ENCODE measurements around the gene SIRT2. TPM values are rescaled to one million over a fixed set of nuclear protein-coding genes. Genes with fewer than 3 reads are reported as not detected.
"Not testable (repeated sequence)": the region's sequence is repeated elsewhere in the genome, so short reads cannot be mapped to it uniquely, and the experiment has no call there.

SIRT2 gene
- total RNA-seq, 1 donor from 2014 or later, result 45.2 TPM

DNA sequence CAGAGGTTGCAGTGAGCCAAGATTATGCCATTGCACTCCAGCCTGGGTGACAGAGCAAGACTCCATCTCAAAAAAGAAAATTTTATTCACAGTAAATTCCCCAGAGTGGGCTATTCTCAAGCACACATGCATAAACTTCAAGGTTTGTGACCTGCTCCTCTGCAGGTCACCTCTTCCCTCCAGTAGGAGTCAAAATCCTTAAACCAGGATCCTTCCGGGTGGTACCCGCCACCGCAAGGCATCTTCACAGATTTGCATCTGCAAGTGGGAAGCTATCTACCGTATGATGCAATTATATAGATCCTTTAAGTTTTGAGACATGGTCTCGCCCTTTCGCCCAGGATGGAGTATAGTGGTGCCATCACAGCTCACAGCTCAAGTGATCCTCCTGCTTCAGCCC lies 64.8 kb downstream of the SIRT2 start:
- no peak overlapping the region for H3K27ac Mint-ChIP-seq
- no peaks in the 10 kb centered on the region for H3K27me3 Mint-ChIP-seq (ENCODE audit: low read depth)
- peaks cover 39% of the 10 kb centered on the region for H3K4me1 Mint-ChIP-seq
- TF ChIP-seq CTCF (IDR thresholded peaks at IDR 0.05; ENCODE audit: unreplicated experiment), result no peak
- no peaks in the 10 kb centered on the region for H3K9me3 Mint-ChIP-seq
- no peak for DNase-seq (ENCODE audit: low spot score in 2 of 2, unreplicated experiment in 2 of 2)
- H3K4me3 Mint-ChIP-seq, result no peak overlapping the region
- H3K36me3 Mint-ChIP-seq, result peaks cover 20% of the 10 kb centered on the region

DNA sequence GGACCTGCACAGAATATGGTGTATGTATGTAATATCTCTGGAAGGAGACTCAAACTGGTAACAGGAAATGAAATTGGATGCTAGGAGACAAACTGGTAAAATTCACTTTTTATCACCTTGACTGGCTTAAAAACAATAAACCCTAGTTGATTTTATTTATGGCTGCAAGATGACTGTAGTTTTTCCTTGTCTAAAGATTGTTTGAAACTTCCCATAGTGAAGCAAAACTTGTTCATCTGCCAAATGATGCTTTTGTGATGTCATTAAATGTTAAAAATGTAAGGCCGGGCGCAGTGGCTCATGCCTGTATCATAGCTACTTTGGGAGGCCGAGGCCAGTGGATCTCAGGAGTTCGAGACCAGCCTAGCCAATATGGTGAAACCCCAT lies 65.3 kb downstream of the SIRT2 start:
- H3K4me3 Mint-ChIP-seq, result no peak overlapping the region

GRCh38 chr19:38833092-38833425 lies 66.4 kb downstream of the SIRT2 start:
- peaks cover 28% of the 10 kb centered on the region for H3K4me1 Mint-ChIP-seq
- peak overlapping the region; percentile 97 for H3K27ac Mint-ChIP-seq
- H3K9me3 Mint-ChIP-seq, result no peaks in the 10 kb centered on the region
- H3K4me3 Mint-ChIP-seq, result no peak overlapping the region
- peaks cover 13% of the 10 kb centered on the region for H3K36me3 Mint-ChIP-seq
- H3K27me3 Mint-ChIP-seq (ENCODE audit: low read depth), result no peaks in the 10 kb centered on the region
- no peak for DNase-seq (ENCODE audit: low spot score in 2 of 2, unreplicated experiment in 2 of 2)
- no peak for TF ChIP-seq CTCF (IDR thresholded peaks at IDR 0.05; ENCODE audit: unreplicated experiment)

More for the DNA sequence above, 65.3 kb downstream of the SIRT2 start:
- no peaks in the 10 kb centered on the region for H3K9me3 Mint-ChIP-seq
- peak overlapping the region; percentile 47 for H3K27ac Mint-ChIP-seq
- no peak for TF ChIP-seq CTCF (IDR thresholded peaks at IDR 0.05; ENCODE audit: unreplicated experiment)
- H3K27me3 Mint-ChIP-seq (ENCODE audit: low read depth), result no peaks in the 10 kb centered on the region
- no peak for DNase-seq (ENCODE audit: low spot score in 2 of 2, unreplicated experiment in 2 of 2)
- peaks cover 35% of the 10 kb centered on the region for H3K4me1 Mint-ChIP-seq
- peaks cover 15% of the 10 kb centered on the region for H3K36me3 Mint-ChIP-seq

GRCh38 chr19:38831142-38831605 lies 68.2 kb downstream of the SIRT2 start:
- peak overlapping the region; percentile 97 for H3K27ac Mint-ChIP-seq
- no peak for TF ChIP-seq CTCF (IDR thresholded peaks at IDR 0.05; ENCODE audit: unreplicated experiment)
- H3K4me3 Mint-ChIP-seq, result peak overlapping the region; percentile 73
- no peaks in the 10 kb centered on the region for H3K27me3 Mint-ChIP-seq (ENCODE audit: low read depth)
- peaks cover 18% of the 10 kb centered on the region for H3K36me3 Mint-ChIP-seq
- DNase-seq (ENCODE audit: low spot score in 2 of 2, unreplicated experiment in 2 of 2), result peak in 1 of 2 experiments; percentile 58
- H3K4me1 Mint-ChIP-seq, result peaks cover 19% of the 10 kb centered on the region
- H3K9me3 Mint-ChIP-seq, result no peaks in the 10 kb centered on the region

DNA sequence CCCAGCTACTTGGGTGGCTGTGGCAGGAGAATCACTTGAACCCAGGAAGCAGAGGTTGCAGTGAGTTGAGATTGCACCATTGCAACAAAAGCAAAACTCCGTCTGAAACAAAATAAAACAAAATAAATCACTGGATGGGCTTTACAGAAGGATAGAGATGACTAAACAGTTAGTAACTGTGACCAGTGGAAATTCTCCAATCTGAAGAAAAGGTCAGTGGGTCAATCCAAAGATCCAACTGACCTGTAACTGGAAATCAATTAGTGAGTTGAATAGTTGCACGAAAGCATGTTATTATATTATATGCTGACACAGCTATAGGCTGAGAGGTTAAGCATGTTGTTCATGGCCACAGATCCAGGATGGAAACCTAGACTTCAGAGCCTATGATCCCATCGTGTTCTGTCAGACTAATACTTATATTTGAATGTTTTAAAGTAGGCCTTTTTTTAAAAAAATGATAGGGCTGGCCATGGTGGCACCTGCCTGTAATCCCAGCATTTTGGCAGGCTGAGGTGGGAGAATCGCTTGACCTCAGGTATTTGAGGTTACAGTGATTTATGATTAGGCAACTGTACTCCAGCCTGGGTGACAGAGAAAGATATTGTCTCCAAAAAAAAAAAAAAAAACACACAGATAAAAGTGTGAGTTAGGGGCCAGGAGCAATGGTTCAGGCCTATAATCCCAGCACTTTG lies 69.2 kb downstream of the SIRT2 start:
- Mint-ChIP-seq H3K27ac (peak overlapping the region; percentile 97), H3K36me3 (peaks cover 18% of the 10 kb centered on the region)
- no peak for DNase-seq (ENCODE audit: low spot score in 2 of 2, unreplicated experiment in 2 of 2)

GRCh38 chr19:38829203-38829602 lies 70.2 kb downstream of the SIRT2 start:
- not testable (repeated sequence) for H3K27ac Mint-ChIP-seq, H3K9me3 Mint-ChIP-seq
- peaks cover 25% of the 10 kb centered on the region for H3K4me1 Mint-ChIP-seq

More for the DNA sequence above, 69.2 kb downstream of the SIRT2 start:
- peak overlapping the region; percentile 73 for H3K4me3 Mint-ChIP-seq
- H3K9me3 Mint-ChIP-seq, result no peaks in the 10 kb centered on the region
- H3K4me1 Mint-ChIP-seq, result peaks cover 19% of the 10 kb centered on the region
- TF ChIP-seq CTCF (IDR thresholded peaks at IDR 0.05; ENCODE audit: unreplicated experiment), result no peak
- no peaks in the 10 kb centered on the region for H3K27me3 Mint-ChIP-seq (ENCODE audit: low read depth)

More at GRCh38 chr19:38829203-38829602, 70.2 kb downstream of the SIRT2 start:
- DNase-seq (ENCODE audit: low spot score in 2 of 2, unreplicated experiment in 2 of 2); H3K27me3 Mint-ChIP-seq (ENCODE audit: low read depth); H3K4me3 Mint-ChIP-seq: not testable (repeated sequence)
- H3K36me3 Mint-ChIP-seq, result peaks cover 18% of the 10 kb centered on the region

Other genes starting within 250 kb of the SIRT2 start
- 6.1 to 6.8 TPM (median 6.7 TPM) in 3 replicates for gene CAPN12, start 155.1 kb downstream of the SIRT2 start, total RNA-seq
- gene LGALS7, start 126.1 kb downstream of the SIRT2 start, total RNA-seq, result not detected in 3 replicates
- 1.2 TPM in 1 of 3 replicates, not detected in the others for gene LGALS7B, start 110.4 kb downstream of the SIRT2 start, total RNA-seq
- gene LGALS4, start 86.7 kb downstream of the SIRT2 start, total RNA-seq, result 1.4 to 3.0 TPM (median 1.6 TPM) in 3 replicates
- gene ECH1, start 67.8 kb downstream of the SIRT2 start, total RNA-seq, result 79.5 to 91.4 TPM (median 85.9 TPM) in 3 replicates
- 423 to 443 TPM (median 425 TPM) in 3 replicates for gene HNRNPL, start 49.6 kb downstream of the SIRT2 start, total RNA-seq
- gene RINL, start 21.3 kb downstream of the SIRT2 start, total RNA-seq, result 2.1 to 3.3 TPM (median 2.3 TPM) in 3 replicates
- gene NFKBIB, start 351 bp upstream of the SIRT2 start, total RNA-seq, result 13.4 to 13.9 TPM (median 13.5 TPM) in 3 replicates
- 1.8 to 2.2 TPM (median 2.0 TPM) in 3 replicates for gene CCER2, start 12.6 kb upstream of the SIRT2 start, total RNA-seq
- gene SARS2, start 31.1 kb upstream of the SIRT2 start, total RNA-seq, result 59.0 to 70.7 TPM (median 61.3 TPM) in 3 replicates
- gene MRPS12, start 31.3 kb upstream of the SIRT2 start, total RNA-seq, result 22.3 to 24.3 TPM (median 23.5 TPM) in 3 replicates
- gene FBXO17, start 76.1 kb upstream of the SIRT2 start, total RNA-seq, result 72.7 to 77.3 TPM (median 72.8 TPM) in 3 replicates
- gene FBXO27, start 132.9 kb upstream of the SIRT2 start, total RNA-seq, result 9.5 to 10.2 TPM (median 9.6 TPM) in 3 replicates
- not detected in 3 replicates for gene ACP7, start 184.8 kb upstream of the SIRT2 start, total RNA-seq
- gene PAK4, start 226.2 kb upstream of the SIRT2 start, total RNA-seq, result 101 to 103 TPM (median 102 TPM) in 3 replicates